HG03175 (cell line): ENCODE data around the gene PTBP3.
A peak's percentile ranks its signal among the peaks of the same experiment; 100 is the strongest.

Experiments used
- ATAC-seq: cut with Tn5 transposase; IDR thresholded peaks from one replicate; pipeline ENCODE4 v1.9.1; 2021; ENCODE audit warnings: mild to moderate bottlenecking, moderate library complexity; ENCODE audit not compliant: unreplicated experiment

Gene PTBP3

DNA sequence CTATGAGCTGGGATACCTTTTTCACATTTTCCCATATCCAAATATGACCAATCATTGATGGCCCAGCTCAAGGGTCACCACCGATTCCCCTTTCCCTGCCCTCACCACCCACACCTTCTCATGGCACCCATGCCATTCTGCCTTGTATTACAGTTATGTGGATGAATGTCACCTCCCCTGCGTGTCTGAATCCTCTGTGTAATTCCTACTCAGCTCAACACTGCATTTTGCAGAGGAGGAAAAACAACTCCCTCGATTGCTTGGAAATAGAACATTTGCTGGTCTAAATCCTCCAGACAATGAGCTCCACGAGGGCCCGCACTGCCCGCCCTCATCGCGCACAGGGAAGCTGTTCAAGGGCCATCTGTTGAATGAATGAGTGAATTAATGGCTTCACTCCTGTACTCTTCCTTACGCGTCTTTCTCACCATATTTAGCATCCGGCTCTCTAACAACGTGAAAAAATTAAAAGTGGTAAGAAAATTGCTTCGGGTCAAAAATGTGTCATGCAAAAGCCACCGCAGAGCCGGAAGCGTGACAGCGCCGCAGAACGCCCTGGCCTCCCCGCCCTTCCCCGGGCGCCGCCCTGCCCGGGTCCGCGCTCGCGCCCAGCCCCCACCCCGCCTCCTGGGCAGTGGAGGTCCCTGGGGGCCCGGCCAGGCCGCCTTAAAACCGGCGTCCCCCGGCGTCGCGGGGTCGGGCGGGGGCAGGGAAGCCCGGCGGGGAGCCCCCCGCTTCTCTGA lies 159.0 kb downstream of the PTBP3 start:
- ATAC-seq = peak; percentile 89

GRCh38 chr9:112173489-112174221 lies 159.8 kb downstream of the PTBP3 start:
- ATAC-seq = no peak

DNA sequence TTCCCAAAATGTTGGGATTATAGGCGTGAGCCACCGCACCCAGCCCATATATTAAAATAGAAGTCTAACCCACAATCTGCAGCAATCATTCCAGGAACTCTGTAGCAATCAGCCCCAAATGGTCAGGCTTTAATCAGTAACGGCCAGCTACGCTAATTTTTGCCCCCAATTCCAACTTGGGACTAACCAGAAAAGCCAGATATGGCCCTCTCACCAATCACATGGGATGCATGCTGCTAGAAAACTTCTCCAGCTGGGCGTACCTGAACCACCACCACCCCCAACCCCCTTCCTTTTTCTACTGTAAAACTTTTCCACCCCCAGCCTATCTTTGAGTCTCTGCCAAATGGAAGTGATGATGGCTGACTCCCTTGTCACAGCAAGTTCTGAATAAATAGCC lies 162.5 kb downstream of the PTBP3 start:
- ATAC-seq = no peak

DNA sequence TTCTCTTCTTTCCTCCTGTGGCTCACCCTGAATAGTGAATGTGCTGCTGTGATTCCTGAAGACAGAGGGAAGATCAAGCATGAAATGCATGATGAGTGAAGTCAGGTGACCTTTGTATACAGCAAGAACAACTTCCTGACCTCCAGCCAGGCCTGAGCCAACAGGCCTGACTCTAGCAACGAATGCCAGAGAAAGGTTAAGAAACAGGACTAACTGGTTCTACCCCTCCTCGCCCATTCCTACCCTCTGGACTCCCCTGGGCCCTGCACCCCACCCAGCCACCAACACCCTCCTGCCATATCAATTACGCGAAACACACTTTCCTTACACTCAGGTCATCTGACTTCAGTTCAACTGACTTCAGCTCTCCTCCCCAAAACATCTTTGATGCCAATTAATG lies 163.2 kb downstream of the PTBP3 start:
- ATAC-seq = no peak

DNA sequence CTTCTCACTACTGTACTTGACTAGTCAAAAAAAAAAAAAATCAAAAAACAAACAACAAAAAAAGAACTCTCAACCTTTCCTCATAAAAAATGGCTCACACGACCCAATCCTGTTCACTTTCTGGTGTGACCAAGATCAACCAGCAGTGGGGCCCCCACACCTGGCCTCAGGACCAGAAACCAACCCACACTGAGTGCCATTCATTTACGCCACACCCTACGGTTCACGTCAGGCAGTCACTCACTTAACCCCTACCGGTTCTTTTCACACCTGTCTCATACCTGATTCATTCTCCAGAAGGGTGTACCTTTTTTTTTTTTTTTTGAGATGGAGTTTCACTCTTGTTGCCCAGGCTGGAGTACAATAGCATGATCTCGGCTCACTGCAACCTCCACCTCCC lies 164.1 kb downstream of the PTBP3 start:
- no peak for ATAC-seq

- no peak for ATAC-seq
These were observed 165.2 kb downstream of the PTBP3 start for GRCh38 chr9:112168197-112168596.
